Measurements from ENCODE around the gene ABCB9. TPM values are rescaled to one million over a fixed set of nuclear protein-coding genes. Genes with fewer than 3 reads are reported as not detected.

The ABCB9 gene
- total and polyA plus RNA-seq, 2 of the 8 experiments (the other 6 are each of a cell fraction or from before 2014, with no cell fraction given): 3.8 to 8.0 TPM

DNA sequence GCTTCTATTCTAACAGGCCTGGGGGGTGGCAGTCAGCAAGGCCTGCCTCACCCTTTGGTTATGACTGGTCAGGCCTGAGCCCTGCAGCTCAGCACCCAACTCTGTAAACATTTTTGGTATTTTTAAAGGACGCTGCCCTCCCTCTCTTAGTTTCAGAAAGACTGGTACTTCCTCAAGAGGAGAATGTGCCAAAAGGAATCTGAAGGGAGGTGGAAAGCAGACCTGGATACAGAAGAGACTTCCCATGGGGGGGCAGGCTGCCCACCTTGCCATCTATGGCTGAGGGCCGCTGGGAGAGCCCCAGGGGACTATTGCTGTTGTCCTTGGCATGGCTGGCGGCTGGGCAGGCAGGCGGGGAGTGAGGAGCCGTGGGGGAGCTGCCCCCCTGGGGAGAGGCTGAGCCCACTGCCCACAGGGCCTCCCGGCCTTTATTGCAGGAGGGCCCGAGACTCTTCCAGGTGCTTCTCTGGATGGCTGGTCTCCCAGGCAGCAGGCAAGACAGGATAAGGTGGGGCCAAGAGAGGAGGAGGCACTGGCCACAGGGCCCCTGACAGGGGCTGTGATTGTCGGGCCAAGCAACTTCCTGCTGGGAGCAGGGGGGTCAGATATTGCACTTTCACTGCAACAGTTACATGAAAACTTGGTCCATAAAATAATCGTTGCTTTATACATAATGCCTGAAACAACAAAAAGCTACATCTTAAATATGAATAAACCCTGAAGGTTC lies 17.7 kb upstream of the ABCB9 start:
- Histone ChIP-seq H3K4me1 (replicated peaks in 1 of 4; ENCODE audit: control insufficient read depth in 3 of 4, insufficient read depth in 4 of 4, low read length in 3 of 4) (peaks cover 0 to 14% (median 8%) of the 10 kb centered on the region in 4 experiments; a peak in 6 of 7 replicates), H3K79me1 (ENCODE audit: low read depth, low read length) (peaks cover 3% of the 10 kb centered on the region; the same call in 1 of the 2 replicates), H2AFZ (ENCODE audit: low read length) (no peak overlapping the region), H3K23ac (ENCODE audit: insufficient read length) (no peak overlapping the region), H3K36me3 (ENCODE audit: control insufficient read depth in 2 of 4, insufficient read depth in 4 of 4, low read length in 3 of 4) (peaks cover 0 to 6% (median 1%) of the 10 kb centered on the region in 4 experiments; a peak in 2 of 8 replicates), H3K4me3 (ENCODE audit: extremely low read depth in 1 of 4, insufficient read depth in 2 of 4, low read depth in 3 of 4, low read length in 4 of 4) (no peak overlapping the region), H3K4ac (replicated peaks; ENCODE audit: insufficient read length, low read depth, low read length) (no peak overlapping the region), H4K5ac (ENCODE audit: insufficient read length, low read depth, low read length) (no peak overlapping the region), H3K23me2 (ENCODE audit: low read depth, low read length) (peaks cover 16% of the 10 kb centered on the region; the same call in 1 of the 2 replicates), H3K27ac (ENCODE audit: low read depth, low read length) (no peak overlapping the region), H3K18ac (ENCODE audit: extremely low read depth, low read length) (no peak overlapping the region), H2BK12ac (ENCODE audit: low read depth, low read length) (no peak overlapping the region), H3K4me2 (ENCODE audit: insufficient read depth in 1 of 2, low read depth in 2 of 2, low read length in 2 of 2) (no peak overlapping the region; a peak in 1 of 4 replicates), H2BK120ac (replicated peaks; ENCODE audit: low read depth, low read length) (no peak overlapping the region), H4K20me1 (replicated peaks in 1 of 2; ENCODE audit: control insufficient read depth in 1 of 2, insufficient read depth in 2 of 2, low read length in 2 of 2) (peaks cover 0 to 7% of the 10 kb centered on the region in 2 experiments), H3K9ac (replicated peaks in 1 of 4; ENCODE audit: extremely low read depth in 1 of 4, low read depth in 3 of 4, low read length in 3 of 4) (no peak overlapping the region), H3K27me3 (replicated peaks in 1 of 4; ENCODE audit: control insufficient read depth in 3 of 4, extremely low read depth in 1 of 4, insufficient read depth in 3 of 4, low read length in 3 of 4) (no peaks in the 10 kb centered on the region), H2AK5ac (ENCODE audit: low read depth, low read length) (no peak overlapping the region), H3K14ac (ENCODE audit: insufficient read length) (no peak overlapping the region), H3K56ac (replicated peaks; ENCODE audit: insufficient read length, low read depth, low read length) (no peak overlapping the region), H4K91ac (replicated peaks; ENCODE audit: insufficient read length, low read length) (no peak overlapping the region), H4K8ac (ENCODE audit: extremely low read depth, insufficient read depth, low read length) (peak overlapping the region; percentile 63; the same call in 1 of the 2 replicates), H2BK5ac (ENCODE audit: low read depth, low read length) (no peak overlapping the region), H3K9me3 (ENCODE audit: insufficient read depth in 2 of 2, low read depth in 1 of 2, low read length in 1 of 2) (no peaks in the 10 kb centered on the region), H2BK15ac (ENCODE audit: low read length) (no peak overlapping the region), H2BK20ac (ENCODE audit: low read length) (no peak overlapping the region), H3K79me2 (ENCODE audit: control insufficient read depth in 1 of 2, insufficient read depth in 2 of 2, low read length in 2 of 2) (peaks cover 0 to 2% of the 10 kb centered on the region in 2 experiments; a peak in 1 of 4 replicates)
- POLR2A ChIA-PET (ENCODE audit: partially characterized antibody): interaction anchor here (0.9 to 3.3 kb wide), 8 partner anchors 8 to 34 kb away, joined by 3 to 15 read pairs (median 3); partner anchors contain the start of genes ABCB9 and OGFOD2
- CTCF ChIA-PET (ENCODE audit: partially characterized antibody): interaction anchor here (0.6 to 1.8 kb wide), 7 partner anchors 17 to 224 kb away, joined by 3 to 6 read pairs (median 3); no protein-coding TSS in a partner anchor
- DNase-seq (ENCODE audit: low read depth in 1 of 2, low spot score in 2 of 2) (no peak), FAIRE-seq (no peak)
- 89% methylated on average over 9 of the region's 9 CpGs; no CpG with 5 or more reads in 1 of the 2 experiments for WGBS, 2 experiments (ENCODE audit: extremely low coverage in 1 of 2, insufficient coverage in 1 of 2, insufficient read length in 1 of 2, insufficient replicate concordance in 2 of 2, low coverage in 1 of 2, low lambda C conversion rate in 2 of 2, missing lambda C conversion rate in 1 of 2)
- TF ChIP-seq TBP (IDR thresholded peaks at IDR 0.05; ENCODE audit: low read depth, low read length): no peak
- TF ChIP-seq EP300 (IDR thresholded peaks at IDR 0.05; ENCODE audit: borderline replicate concordance in 1 of 2, low read depth in 2 of 2, low read length in 2 of 2): no peak
- no peak for TF ChIP-seq SUZ12 (IDR thresholded peaks at IDR 0.05; ENCODE audit: low read length)
- no peak for TF ChIP-seq MAFK (IDR thresholded peaks at IDR 0.05; ENCODE audit: low read depth, low read length)
- TF ChIP-seq, protein P1, sequence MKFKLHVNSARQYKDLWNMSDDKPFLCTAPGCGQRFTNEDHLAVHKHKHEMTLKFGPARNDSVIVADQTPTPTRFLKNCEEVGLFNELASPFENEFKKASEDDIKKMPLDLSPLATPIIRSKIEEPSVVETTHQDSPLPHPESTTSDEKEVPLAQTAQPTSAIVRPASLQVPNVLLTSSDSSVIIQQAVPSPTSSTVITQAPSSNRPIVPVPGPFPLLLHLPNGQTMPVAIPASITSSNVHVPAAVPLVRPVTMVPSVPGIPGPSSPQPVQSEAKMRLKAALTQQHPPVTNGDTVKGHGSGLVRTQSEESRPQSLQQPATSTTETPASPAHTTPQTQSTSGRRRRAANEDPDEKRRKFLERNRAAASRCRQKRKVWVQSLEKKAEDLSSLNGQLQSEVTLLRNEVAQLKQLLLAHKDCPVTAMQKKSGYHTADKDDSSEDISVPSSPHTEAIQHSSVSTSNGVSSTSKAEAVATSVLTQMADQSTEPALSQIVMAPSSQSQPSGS (IDR thresholded peaks at IDR 0.05; ENCODE audit: low read length): no peak
- TF ChIP-seq RBBP5 (IDR thresholded peaks at IDR 0.05; ENCODE audit: borderline replicate concordance, low read depth, low read length): no peak
- TF ChIP-seq CBX8 (IDR thresholded peaks at IDR 0.05; ENCODE audit: borderline replicate concordance, low read depth, low read length): no peak

All from H1 (cell line).